GM21423 (cell line): ENCODE measurements around the gene BOK.

Experiments
- ATAC-seq: cut with Tn5 transposase; IDR thresholded peaks from one replicate; pipeline ENCODE4 v1.9.1; 2021; ENCODE audit warnings: mild to moderate bottlenecking, moderate library complexity; ENCODE audit not compliant: unreplicated experiment

Gene BOK

GRCh38 chr2:241538838-241539615, 19.5 kb upstream of the BOK start:
- no peak for ATAC-seq

- no peak for ATAC-seq
Observed at GRCh38 chr2:241539616-241540374, 18.8 kb upstream of the BOK start.

GRCh38 chr2:241540401-241540770, 18.2 kb upstream of the BOK start:
- no peak for ATAC-seq

- ATAC-seq: no peak
Observed at GRCh38 chr2:241540771-241541561, 17.6 kb upstream of the BOK start.

GRCh38 chr2:241541564-241542277, 16.8 kb upstream of the BOK start:
- no peak for ATAC-seq

- no peak for ATAC-seq
Observed at GRCh38 chr2:241542278-241542605, 16.3 kb upstream of the BOK start.

GRCh38 chr2:241545106-241545505, 13.4 kb upstream of the BOK start:
- no peak for ATAC-seq

- ATAC-seq: no peak
Observed at GRCh38 chr2:241545523-241546473, 12.7 kb upstream of the BOK start.

GRCh38 chr2:241546771-241547498, 11.6 kb upstream of the BOK start:
- ATAC-seq: no peak

GRCh38 chr2:241547781-241548450, 10.6 kb upstream of the BOK start:
- ATAC-seq: no peak

- ATAC-seq: no peak
Observed at GRCh38 chr2:241548451-241548835, 10.1 kb upstream of the BOK start.

GRCh38 chr2:241550616-241551580, 7.6 kb upstream of the BOK start:
- ATAC-seq: no peak

- no peak for ATAC-seq
Observed at GRCh38 chr2:241551599-241551997, 6.9 kb upstream of the BOK start.

GRCh38 chr2:241551998-241552737, 6.4 kb upstream of the BOK start:
- ATAC-seq: no peak

- ATAC-seq: no peak
Observed at GRCh38 chr2:241553512-241553830, 5.1 kb upstream of the BOK start.

GRCh38 chr2:241553981-241554380, 4.6 kb upstream of the BOK start:
- no peak for ATAC-seq
